AG09319 (cell line): Measurements from ENCODE around the gene GH2.
"Not testable (repeated sequence)": the region's sequence is repeated elsewhere in the genome, so short reads cannot be mapped to it uniquely, and the experiment has no call there.

ENCODE experiments used
- DNase-seq: peaks from one replicate; pipeline ENCODE4 v3.0.0-alpha.2; 2010; ENCODE audit warnings: low read depth; ENCODE audit errors: extremely low read depth
- CTCF ChIP-seq: IDR thresholded peaks from 2 replicates; pipeline ENCODE4 v1.5.1; 2011; ENCODE audit warnings: low read depth, mild to moderate bottlenecking, inconsistent platforms, low read length, moderate library complexity

The GH2 gene

GRCh38 chr17:63843910-63844677, 37.6 kb downstream of the GH2 start:
- no peak for TF ChIP-seq CTCF
- DNase-seq = no peak

- not testable (repeated sequence) for DNase-seq
Observed at GRCh38 chr17:63843387-63843888, 38.3 kb downstream of the GH2 start.

GRCh38 chr17:63842540-63843386, 39.0 kb downstream of the GH2 start, which contains the start of gene SMARCD2:
Gene SMARCD2, minus strand, starts transcription at chr17:63842685. Its CDS starts 11 bp downstream, at chr17:63842674.
- no peak for TF ChIP-seq CTCF
- DNase-seq = peak; percentile 99

- no peak for DNase-seq
- no peak for TF ChIP-seq CTCF
Observed at GRCh38 chr17:63842173-63842539, 39.6 kb downstream of the GH2 start.

GRCh38 chr17:63841350-63842172, 40.2 kb downstream of the GH2 start:
- no peak for TF ChIP-seq CTCF

GRCh38 chr17:63840591-63841349, 41.0 kb downstream of the GH2 start:
- DNase-seq = no peak
- no peak for TF ChIP-seq CTCF

More at GRCh38 chr17:63841350-63842172, 40.2 kb downstream of the GH2 start:
- no peak for DNase-seq
